HG02763 (cell line): ENCODE data around the gene CD209.
"Not testable (repeated sequence)": the region's sequence is repeated elsewhere in the genome, so short reads cannot be mapped to it uniquely, and the experiment has no call there.

Source experiments
- ATAC-seq: cut with Tn5 transposase; IDR thresholded peaks from one replicate; pipeline ENCODE4 v1.9.1; 2021; ENCODE audit warnings: mild to moderate bottlenecking, moderate library complexity; ENCODE audit not compliant: unreplicated experiment

Gene CD209

GRCh38 chr19:7746903-7747884 lies at the start of gene CD209:
Gene CD209 (minus strand): TSS chr19:7747534. CDS start chr19:7747511, 23 bp downstream.
- no peak for ATAC-seq

GRCh38 chr19:7795555-7796161 lies 48.3 kb upstream of the CD209 start:
- no peak for ATAC-seq

- ATAC-seq, result no peak
These were observed 46.2 kb upstream of the CD209 start for GRCh38 chr19:7793493-7793892.

- ATAC-seq, result not testable (repeated sequence)
These were observed 45.4 kb upstream of the CD209 start for GRCh38 chr19:7792701-7793100.

- no peak for ATAC-seq
These were observed 44.9 kb upstream of the CD209 start for GRCh38 chr19:7792281-7792680.

- no peak for ATAC-seq
These were observed 43.1 kb upstream of the CD209 start for GRCh38 chr19:7790416-7790815.

GRCh38 chr19:7789447-7789846 lies 42.1 kb upstream of the CD209 start:
- ATAC-seq, result no peak

GRCh38 chr19:7788933-7789323 lies 41.6 kb upstream of the CD209 start:
- ATAC-seq, result no peak

GRCh38 chr19:7788178-7788932 lies 41.0 kb upstream of the CD209 start:
- no peak for ATAC-seq

- ATAC-seq, result no peak
These were observed 40.4 kb upstream of the CD209 start for GRCh38 chr19:7787602-7788177.

GRCh38 chr19:7787141-7787540 lies 39.8 kb upstream of the CD209 start:
- no peak for ATAC-seq

- ATAC-seq, result no peak
These were observed 37.5 kb upstream of the CD209 start for GRCh38 chr19:7784856-7785255.

- ATAC-seq, result no peak
These were observed 36.7 kb upstream of the CD209 start for GRCh38 chr19:7783991-7784423.

GRCh38 chr19:7781157-7781556 lies 33.8 kb upstream of the CD209 start:
- no peak for ATAC-seq

- no peak for ATAC-seq
These were observed 32.5 kb upstream of the CD209 start for GRCh38 chr19:7779631-7780486.

GRCh38 chr19:7778081-7778480 lies 30.7 kb upstream of the CD209 start:
- ATAC-seq, result no peak

GRCh38 chr19:7775761-7776160 lies 28.4 kb upstream of the CD209 start:
- no peak for ATAC-seq

- ATAC-seq, result no peak
These were observed 26.5 kb upstream of the CD209 start for GRCh38 chr19:7773841-7774240.

GRCh38 chr19:7772752-7773291 lies 25.5 kb upstream of the CD209 start:
- no peak for ATAC-seq

- no peak for ATAC-seq
These were observed 23.7 kb upstream of the CD209 start for GRCh38 chr19:7771072-7771471.
